HG03521 (cell line): ENCODE results near the gene DMD.
A peak's percentile ranks its signal among the peaks of the same experiment; 100 is the strongest.

Source experiments
- ATAC-seq: cut with Tn5 transposase; IDR thresholded peaks from one replicate; pipeline ENCODE4 v1.9.1; 2021; ENCODE audit warnings: mild to moderate bottlenecking, moderate library complexity; ENCODE audit not compliant: unreplicated experiment

The DMD gene

GRCh38 chrX:31265383-31265782 lies 1946.0 kb downstream of the DMD start:
- no peak for ATAC-seq

DNA sequence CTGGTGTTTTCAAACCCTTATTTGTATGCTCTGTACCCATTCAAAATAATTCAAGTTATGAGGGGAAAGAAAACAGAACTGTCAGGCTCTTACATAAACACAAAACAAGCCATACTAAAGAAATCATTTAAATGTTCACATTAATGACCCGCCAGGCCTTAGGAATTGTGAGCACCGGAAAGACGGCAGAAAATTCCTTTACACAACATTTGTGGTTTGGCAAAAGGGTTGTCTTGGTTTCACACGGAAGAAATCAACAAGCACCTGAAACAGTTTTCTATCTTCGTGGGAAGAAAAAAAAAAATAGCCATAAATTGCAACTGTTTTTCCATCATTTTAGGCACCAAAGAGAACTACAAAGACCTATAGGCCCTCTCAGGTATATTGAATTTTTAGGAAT lies 1951.0 kb downstream of the DMD start:
- ATAC-seq, result no peak

GRCh38 chrX:31258166-31258565 lies 1953.2 kb downstream of the DMD start:
- ATAC-seq, result no peak

GRCh38 chrX:31255310-31256033 lies 1955.9 kb downstream of the DMD start:
- ATAC-seq, result no peak

GRCh38 chrX:31252133-31252532 lies 1959.2 kb downstream of the DMD start:
- no peak for ATAC-seq

GRCh38 chrX:31251336-31251735 lies 1960.0 kb downstream of the DMD start:
- ATAC-seq, result no peak

GRCh38 chrX:31245714-31246113 lies 1965.6 kb downstream of the DMD start:
- no peak for ATAC-seq

DNA sequence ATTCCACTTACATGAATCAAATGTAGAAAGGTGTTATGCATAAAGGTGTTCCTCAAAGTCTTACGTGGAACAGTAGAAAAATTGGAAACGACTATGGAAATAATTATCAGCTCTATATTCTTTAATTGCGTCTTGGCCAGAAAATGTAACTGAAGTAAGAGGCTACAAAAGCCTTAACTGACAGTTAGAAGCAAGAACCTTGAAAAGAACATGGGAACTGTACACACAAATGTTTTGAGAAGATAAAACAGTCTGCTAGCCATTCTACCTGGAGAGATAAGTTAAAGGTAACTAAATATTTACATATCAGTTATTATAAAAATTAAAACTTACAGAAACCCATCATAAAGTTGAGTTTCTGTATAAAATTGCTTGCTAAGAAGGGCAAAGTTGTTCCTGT lies 1967.5 kb downstream of the DMD start:
- ATAC-seq, result no peak

GRCh38 chrX:31240982-31241381 lies 1970.4 kb downstream of the DMD start:
- ATAC-seq, result no peak

DNA sequence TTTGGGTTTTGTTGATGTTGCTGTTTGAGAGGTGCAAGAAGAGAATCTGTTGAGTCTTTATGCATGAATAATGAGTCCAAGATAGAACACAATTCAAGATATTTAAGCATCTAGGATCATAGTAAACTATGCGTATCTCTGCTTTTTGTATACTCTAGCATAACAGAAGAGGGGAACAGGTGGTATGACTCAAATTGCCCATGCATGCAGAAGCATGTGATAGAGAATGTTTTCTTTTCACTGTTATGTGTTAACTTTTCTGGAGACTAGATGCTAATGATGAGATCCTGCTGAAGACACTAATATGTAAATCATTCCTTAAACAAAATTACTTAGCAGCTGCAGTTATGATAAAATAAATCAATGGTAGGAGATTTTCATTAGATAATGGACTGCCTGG lies 1974.2 kb downstream of the DMD start:
- ATAC-seq, result no peak

GRCh38 chrX:31236231-31236630 lies 1975.1 kb downstream of the DMD start:
- no peak for ATAC-seq

GRCh38 chrX:31233941-31234496 lies 1977.3 kb downstream of the DMD start:
- no peak for ATAC-seq

- no peak for ATAC-seq
Observed at GRCh38 chrX:31232506-31232905, 1978.8 kb downstream of the DMD start.

DNA sequence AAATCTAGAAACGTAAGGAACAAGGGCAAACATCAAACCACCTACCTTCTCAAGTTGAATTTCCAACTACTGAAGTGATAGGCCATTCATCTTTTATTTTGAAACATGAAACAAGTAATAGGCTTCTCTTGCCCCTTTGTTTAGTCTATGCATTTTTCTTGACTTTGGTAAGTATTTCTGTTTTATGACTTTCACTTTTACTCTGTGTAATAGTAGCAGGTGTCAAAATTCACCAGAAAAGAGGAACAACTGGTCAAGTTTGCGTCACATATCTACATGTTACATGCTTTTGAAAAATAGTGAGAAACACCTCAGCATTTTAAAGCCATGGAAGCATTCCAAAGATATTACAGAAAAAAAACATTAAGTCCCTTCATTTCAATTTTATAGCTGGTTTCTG lies 1982.4 kb downstream of the DMD start:
- ATAC-seq, result peak; percentile 78

DNA sequence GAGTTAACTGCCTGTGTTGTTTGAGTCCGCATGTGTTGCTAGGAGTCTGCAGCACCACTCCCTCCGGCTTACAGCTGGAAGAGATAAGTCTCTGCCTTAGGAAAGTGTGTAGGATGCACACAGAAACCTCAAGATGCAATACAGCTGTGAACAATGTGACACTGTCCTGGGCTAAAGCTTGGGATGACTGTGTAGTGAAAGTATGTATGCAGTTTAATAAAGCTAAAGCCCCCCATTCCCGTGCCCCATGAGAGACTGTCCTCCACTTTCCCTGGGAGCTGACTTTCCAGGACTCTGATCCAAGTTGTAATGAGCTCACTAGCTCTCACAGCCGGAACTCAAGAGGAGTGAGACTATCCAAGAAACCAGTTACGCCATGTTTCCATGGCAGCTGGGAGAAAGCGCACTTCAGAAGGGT lies 1982.9 kb downstream of the DMD start:
- ATAC-seq, result no peak

DNA sequence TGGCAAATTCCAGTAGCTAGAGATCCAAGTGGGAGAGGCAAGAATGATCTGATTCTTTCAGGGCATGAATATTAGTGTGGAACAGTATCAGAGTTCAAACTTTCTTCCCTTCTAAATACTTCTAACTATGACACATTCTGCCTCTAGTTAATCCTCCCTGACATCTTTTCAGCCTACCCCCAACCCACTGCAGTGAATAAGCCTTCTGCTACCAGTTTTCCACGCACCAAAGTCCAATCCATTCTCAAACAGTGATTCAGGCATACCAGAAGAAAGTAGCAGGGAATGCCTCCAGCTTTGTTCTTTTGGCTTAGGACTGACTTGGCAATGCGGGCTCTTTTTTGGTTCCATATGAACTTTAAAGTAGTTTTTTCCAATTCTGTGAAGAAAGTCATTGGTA lies 1984.1 kb downstream of the DMD start:
- no peak for ATAC-seq

- ATAC-seq, result no peak
Observed at GRCh38 chrX:31225819-31226218, 1985.5 kb downstream of the DMD start.

DNA sequence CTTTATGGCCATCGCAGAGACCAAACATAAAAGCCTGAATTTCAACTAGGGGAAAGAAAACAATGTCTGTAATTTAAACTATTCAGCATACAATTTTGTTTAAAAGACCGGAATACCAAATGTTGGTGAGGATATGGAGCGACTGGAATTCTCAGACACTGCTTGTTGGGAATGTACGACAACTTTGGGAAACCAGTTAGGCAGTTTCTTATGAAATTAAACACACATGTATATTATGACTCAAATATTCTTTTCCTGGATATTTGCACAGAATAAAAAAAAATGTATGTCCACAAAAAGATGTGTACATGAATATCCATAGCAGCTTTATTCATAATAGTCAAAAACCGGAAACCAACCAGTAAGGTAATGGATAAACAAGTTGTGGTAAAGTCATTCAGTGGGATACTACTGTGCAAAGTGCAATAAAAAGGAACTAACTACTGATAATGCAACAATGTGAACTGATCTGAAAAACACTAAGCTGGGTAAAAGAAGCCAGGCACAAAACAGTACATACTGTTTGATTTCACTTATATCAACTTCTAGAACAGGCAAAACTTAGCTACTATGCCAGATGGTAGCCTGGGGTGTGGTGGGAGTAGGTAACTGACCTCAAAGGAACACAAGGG lies 1986.9 kb downstream of the DMD start:
- no peak for ATAC-seq

DNA sequence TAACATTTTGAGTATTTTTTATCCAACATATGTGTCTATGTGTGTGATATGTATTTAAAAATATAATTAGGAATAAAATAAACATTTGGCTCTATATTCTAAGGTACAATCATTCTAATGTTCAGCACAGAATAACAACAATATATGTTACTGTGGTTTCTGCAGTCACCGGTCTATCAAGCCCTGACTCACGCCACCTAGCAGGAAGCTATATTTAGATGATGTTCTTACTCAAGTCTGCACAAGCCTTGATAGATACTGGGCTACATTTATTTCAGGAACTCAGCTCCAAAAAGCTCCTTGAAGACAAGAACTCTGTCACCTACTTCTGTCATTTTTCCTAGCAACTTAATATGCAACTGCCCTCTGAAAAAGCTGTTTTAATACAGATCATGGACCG lies 1987.5 kb downstream of the DMD start:
- ATAC-seq, result peak; percentile 79

GRCh38 chrX:31222946-31223345 lies 1988.4 kb downstream of the DMD start:
- ATAC-seq, result no peak

- ATAC-seq, result no peak
Observed at GRCh38 chrX:31219174-31219573, 1992.2 kb downstream of the DMD start.

- no peak for ATAC-seq
Observed at GRCh38 chrX:31217084-31217483, 1994.3 kb downstream of the DMD start.
